Vagina (tissue), 2 donors: ENCODE measurements around the gene USP26. TPM values are rescaled to one million over a fixed set of nuclear protein-coding genes. Genes with fewer than 3 reads are reported as not detected.

Experiments used
- DNase-seq, 2 donors: peaks; one replicate each; pipeline ENCODE4 v3.0.0-alpha.2; 2017; ENCODE audit errors: extremely low spot score in 2 of 2
- H3K27ac ChIP-seq: fragments of 200-600 bp; sonication (generic); one replicate; pipeline ENCODE4 v1.5.1; 2019
- H3K27me3 ChIP-seq: fragments of 200-600 bp; sonication (generic); one replicate; pipeline ENCODE4 v1.5.1; 2019
- H3K36me3 ChIP-seq, 2 donors: fragments of 200-600 bp; sonication (generic); one replicate each; pipeline ENCODE4 v1.5.1; 2017 to 2019
- H3K4me1 ChIP-seq: fragments of 200-600 bp; sonication (generic); one replicate; pipeline ENCODE4 v1.5.1; 2019
- H3K4me3 ChIP-seq, 2 donors: fragments of 200-600 bp; sonication (generic); 1 replicate in 1 of 2; 2 replicates in 1 of 2; pipeline ENCODE4 v1.5.1; 2016 to 2019
- H3K9me3 ChIP-seq: fragments of 200-600 bp; sonication (generic); one replicate; pipeline ENCODE4 v1.5.1; 2019
- POLR2A ChIP-seq, 2 donors: fragments of 450-650 bp; IDR thresholded peaks; one replicate each; pipeline ENCODE4 v1.6.1; 2017; ENCODE audit warnings: antibody characterized with exemption in 2 of 2, mild to moderate bottlenecking in 2 of 2, moderate library complexity in 2 of 2
- POLR2AphosphoS5 ChIP-seq, 2 donors: sonication (generic); formaldehyde crosslinking; IDR thresholded peaks; one replicate each; pipeline ENCODE4 v1.9.0; 2017; ENCODE audit warnings: antibody characterized with exemption in 2 of 2, mild to moderate bottlenecking in 2 of 2, low read depth in 1 of 2; ENCODE audit not compliant: insufficient read depth in 1 of 2
- intact Hi-C: fragments of 100-400 bp; cut with DNase I; formaldehyde crosslinking; loops from one replicate; pipeline ENCODE4 v1.15.1; 2023
- total RNA-seq: library from RNA; depleted of rRNA; stranded (reverse); fragments of >200 nt; gene quantifications from one replicate; pipeline ENCODE4 v1.2.3, GENCODE V29; 2016
- TF ChIP-seq, protein P1 (sequence below), 3 experiments: fragments of 450-650 bp in 2 of 3; fragments of 200-600 bp in 1 of 3; sonication (generic) in 1 of 3; IDR thresholded peaks; one replicate each; pipeline ENCODE4 v1.5.1; 2017 to 2019; ENCODE audit warnings: antibody characterized with exemption in 3 of 3, mild to moderate bottlenecking in 2 of 3, moderate library complexity in 2 of 3

USP26 gene
- not detected for total RNA-seq

GRCh38 chrX:133097031-133097430 is at the start of gene USP26:
TSS of gene USP26 (minus strand) at chrX:133097109. CDS start at chrX:133028220, 68,889 bp downstream.
- Histone ChIP-seq H3K27me3 (no peaks in the 10 kb centered on the region), H3K4me3 (no peak within 1 kb of the TSS), H3K9me3 (no peaks in the 10 kb centered on the region), H3K27ac (no peak within 1 kb of the TSS), H3K36me3 (no peaks in the 10 kb centered on the region), H3K4me1 (no peaks in the 10 kb centered on the region)
- no peak for DNase-seq
- TF ChIP-seq POLR2AphosphoS5 (IDR thresholded peaks at IDR 0.05; ENCODE audit: insufficient read depth in 1 of 2, low read depth in 1 of 2) (no peak), POLR2A (IDR thresholded peaks at IDR 0.05) (no peak)
- TF ChIP-seq, protein P1, sequence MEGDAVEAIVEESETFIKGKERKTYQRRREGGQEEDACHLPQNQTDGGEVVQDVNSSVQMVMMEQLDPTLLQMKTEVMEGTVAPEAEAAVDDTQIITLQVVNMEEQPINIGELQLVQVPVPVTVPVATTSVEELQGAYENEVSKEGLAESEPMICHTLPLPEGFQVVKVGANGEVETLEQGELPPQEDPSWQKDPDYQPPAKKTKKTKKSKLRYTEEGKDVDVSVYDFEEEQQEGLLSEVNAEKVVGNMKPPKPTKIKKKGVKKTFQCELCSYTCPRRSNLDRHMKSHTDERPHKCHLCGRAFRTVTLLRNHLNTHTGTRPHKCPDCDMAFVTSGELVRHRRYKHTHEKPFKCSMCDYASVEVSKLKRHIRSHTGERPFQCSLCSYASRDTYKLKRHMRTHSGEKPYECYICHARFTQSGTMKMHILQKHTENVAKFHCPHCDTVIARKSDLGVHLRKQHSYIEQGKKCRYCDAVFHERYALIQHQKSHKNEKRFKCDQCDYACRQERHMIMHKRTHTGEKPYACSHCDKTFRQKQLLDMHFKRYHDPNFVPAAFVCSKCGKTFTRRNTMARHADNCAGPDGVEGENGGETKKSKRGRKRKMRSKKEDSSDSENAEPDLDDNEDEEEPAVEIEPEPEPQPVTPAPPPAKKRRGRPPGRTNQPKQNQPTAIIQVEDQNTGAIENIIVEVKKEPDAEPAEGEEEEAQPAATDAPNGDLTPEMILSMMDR (IDR thresholded peaks at IDR 0.05) = no peak
- intact Hi-C loops = no loop called here

DNA sequence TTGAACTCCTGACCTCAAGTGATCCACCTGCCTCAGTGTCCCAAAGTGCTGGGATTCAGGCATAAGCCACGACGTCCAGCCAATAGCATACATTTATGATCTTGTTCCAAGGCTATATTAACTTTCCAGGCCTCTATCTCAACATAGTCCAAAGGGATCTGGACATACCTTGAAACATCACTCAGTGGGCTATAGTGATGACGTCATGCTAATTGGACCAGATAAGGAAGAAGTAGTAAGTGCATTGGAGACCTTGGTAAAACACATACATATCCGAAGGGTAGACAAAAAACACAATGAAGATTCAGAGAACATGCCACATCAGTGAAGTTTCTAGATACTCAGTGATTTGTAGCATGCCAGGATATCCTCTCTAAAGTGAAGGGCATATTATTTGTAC is 37.4 kb upstream of the USP26 start:
- DNase-seq = no peak
- no peaks in the 10 kb centered on the region for H3K27me3 ChIP-seq
- H3K4me3 ChIP-seq = no peak overlapping the region
- H3K9me3 ChIP-seq = no peaks in the 10 kb centered on the region
- no peaks in the 10 kb centered on the region for H3K36me3 ChIP-seq
- intact Hi-C loops = no loop called here
- no peak overlapping the region for H3K27ac ChIP-seq
- H3K4me1 ChIP-seq = no peaks in the 10 kb centered on the region
- TF ChIP-seq POLR2A (IDR thresholded peaks at IDR 0.05) (no peak), POLR2AphosphoS5 (IDR thresholded peaks at IDR 0.05; ENCODE audit: insufficient read depth in 1 of 2, low read depth in 1 of 2) (no peak)
- TF ChIP-seq, protein P1 (IDR thresholded peaks at IDR 0.05) = no peak

DNA sequence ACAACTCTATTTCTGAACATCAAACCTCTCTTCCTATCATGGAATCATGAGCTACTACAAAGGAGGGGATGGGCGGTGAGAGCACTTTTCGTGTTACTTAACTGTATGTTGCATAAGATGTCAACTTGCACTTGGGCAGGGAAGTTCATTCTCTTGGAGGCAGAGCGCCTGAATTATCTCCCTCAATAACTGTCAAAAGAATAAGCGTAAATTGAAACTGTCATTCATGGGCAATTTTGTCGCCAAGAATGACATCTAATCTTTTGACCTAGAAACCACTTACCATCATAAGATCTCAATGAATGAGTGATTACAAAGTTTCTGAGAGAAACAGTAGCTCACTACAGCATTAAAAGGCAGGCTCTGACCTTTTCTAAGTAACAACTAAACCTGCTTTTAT is 23.5 kb upstream of the USP26 start:
- Histone ChIP-seq H3K36me3 (no peaks in the 10 kb centered on the region), H3K27ac (no peak overlapping the region), H3K9me3 (no peaks in the 10 kb centered on the region), H3K27me3 (no peaks in the 10 kb centered on the region), H3K4me1 (no peaks in the 10 kb centered on the region), H3K4me3 (no peak overlapping the region)
- TF ChIP-seq POLR2AphosphoS5 (IDR thresholded peaks at IDR 0.05; ENCODE audit: insufficient read depth in 1 of 2, low read depth in 1 of 2) = no peak
- TF ChIP-seq POLR2A (IDR thresholded peaks at IDR 0.05) = no peak
- no peak for DNase-seq
- intact Hi-C loops = no loop called here

GRCh38 chrX:133094098-133094731 is 2.7 kb downstream of the USP26 start:
- Histone ChIP-seq H3K9me3 (no peaks in the 10 kb centered on the region), H3K4me3 (no peak overlapping the region), H3K36me3 (no peaks in the 10 kb centered on the region), H3K27ac (no peak overlapping the region), H3K27me3 (no peaks in the 10 kb centered on the region), H3K4me1 (no peaks in the 10 kb centered on the region)
- intact Hi-C loops = no loop called here
- no peak for TF ChIP-seq POLR2AphosphoS5 (IDR thresholded peaks at IDR 0.05; ENCODE audit: insufficient read depth in 1 of 2, low read depth in 1 of 2)
- no peak for TF ChIP-seq POLR2A (IDR thresholded peaks at IDR 0.05)
- TF ChIP-seq, protein P1 (IDR thresholded peaks at IDR 0.05) = no peak
- no peak for DNase-seq

- no peaks in the 10 kb centered on the region for H3K36me3 ChIP-seq
- no peak for DNase-seq
- H3K4me3 ChIP-seq = no peak overlapping the region
- intact Hi-C loops = no loop called here
- no peaks in the 10 kb centered on the region for H3K4me1 ChIP-seq
- no peaks in the 10 kb centered on the region for H3K9me3 ChIP-seq
- TF ChIP-seq, protein P1 (IDR thresholded peaks at IDR 0.05) = no peak
- TF ChIP-seq POLR2AphosphoS5 (IDR thresholded peaks at IDR 0.05; ENCODE audit: insufficient read depth in 1 of 2, low read depth in 1 of 2) = no peak
- no peak overlapping the region for H3K27ac ChIP-seq
- no peaks in the 10 kb centered on the region for H3K27me3 ChIP-seq
Measured at GRCh38 chrX:133090236-133090809, 6.6 kb downstream of the USP26 start.
